GM18868 (cell line): ENCODE data around the gene TM4SF18.

ENCODE experiments used
- ATAC-seq: cut with Tn5 transposase; IDR thresholded peaks from one replicate; pipeline ENCODE4 v1.9.1; 2021; ENCODE audit warnings: mild to moderate bottlenecking, moderate library complexity; ENCODE audit not compliant: unreplicated experiment

Gene TM4SF18

GRCh38 chr3:149288655-149289054, 44.8 kb downstream of the TM4SF18 start:
- no peak for ATAC-seq

GRCh38 chr3:149284034-149284433, 49.4 kb downstream of the TM4SF18 start:
- no peak for ATAC-seq

- ATAC-seq = no peak
Measured at GRCh38 chr3:149283401-149283800, 50.0 kb downstream of the TM4SF18 start.

- ATAC-seq = no peak
Measured at GRCh38 chr3:149282836-149283235, 50.6 kb downstream of the TM4SF18 start.

GRCh38 chr3:149282322-149282721, 51.1 kb downstream of the TM4SF18 start:
- ATAC-seq = no peak

GRCh38 chr3:149280671-149281349, 52.6 kb downstream of the TM4SF18 start:
- ATAC-seq = peak; percentile 40

GRCh38 chr3:149278911-149279310, 54.5 kb downstream of the TM4SF18 start:
- ATAC-seq = no peak

GRCh38 chr3:149277331-149277813, 56.1 kb downstream of the TM4SF18 start:
- ATAC-seq = peak; percentile 83

- no peak for ATAC-seq
Measured at GRCh38 chr3:149276619-149277018, 56.8 kb downstream of the TM4SF18 start.

- ATAC-seq = no peak
Measured at GRCh38 chr3:149274220-149274619, 59.2 kb downstream of the TM4SF18 start.

- peak; percentile 75 for ATAC-seq
Measured at GRCh38 chr3:149273096-149273751, 60.2 kb downstream of the TM4SF18 start.

GRCh38 chr3:149271669-149272068, 61.8 kb downstream of the TM4SF18 start:
- no peak for ATAC-seq

GRCh38 chr3:149270180-149270579, 63.3 kb downstream of the TM4SF18 start:
- ATAC-seq = no peak

- no peak for ATAC-seq
Measured at GRCh38 chr3:149269687-149270086, 63.7 kb downstream of the TM4SF18 start.
